Ramos (cell line): ENCODE results near the gene NEUROG1.

Source experiments
- in situ Hi-C: fragments of 300-500 bp; cut with MboI; formaldehyde crosslinking; loops from one replicate; pipeline ENCODE4 v1.14.3; 2022; ENCODE audit warnings: low sequenced_read_pairs; ENCODE audit not compliant: unreplicated experiment

NEUROG1 gene

DNA sequence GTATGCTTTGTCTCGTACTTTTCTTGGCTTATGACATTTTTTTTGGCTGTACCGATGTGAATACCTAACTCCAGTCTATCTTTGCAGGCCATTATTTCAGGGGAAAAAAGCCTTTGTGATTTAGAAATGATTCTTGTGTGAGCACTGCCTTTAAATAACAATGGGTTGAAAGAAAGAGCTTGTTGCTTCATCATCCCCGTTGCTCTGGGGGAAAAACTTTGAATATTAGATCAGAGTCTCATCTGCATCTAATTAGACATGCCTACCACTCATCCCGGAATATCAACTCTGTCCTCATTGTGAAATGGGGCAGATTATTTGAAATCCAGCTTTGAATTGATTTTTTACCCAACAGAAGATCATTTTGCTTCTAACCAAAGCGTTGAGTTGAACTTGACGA lies 29.5 kb upstream of the NEUROG1 start:
- in situ Hi-C loops, result no loop called here

DNA sequence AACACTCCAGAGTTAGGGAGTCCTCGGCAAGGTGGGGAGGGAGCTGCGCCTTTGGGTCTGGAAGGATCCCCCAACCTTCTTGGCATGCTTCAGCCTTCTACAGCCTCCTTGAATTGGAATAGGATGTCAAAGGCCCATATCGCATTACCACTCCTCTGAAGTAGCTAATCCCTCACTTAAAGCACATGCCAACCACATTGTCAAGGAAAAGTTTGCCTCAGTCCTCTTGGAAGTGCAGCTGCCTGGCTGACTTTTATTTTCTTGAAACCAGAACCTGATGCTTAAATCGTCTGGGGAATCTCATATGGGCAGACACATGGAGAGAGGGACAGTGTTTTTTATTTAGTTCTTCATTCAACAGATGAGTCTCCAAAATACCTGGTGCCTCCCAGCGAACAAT lies 28.6 kb upstream of the NEUROG1 start:
- in situ Hi-C loops, result loop anchor here (5.0 kb wide), 1 partner anchor 268 kb away; the partner anchor contains the start of gene SLC25A48

DNA sequence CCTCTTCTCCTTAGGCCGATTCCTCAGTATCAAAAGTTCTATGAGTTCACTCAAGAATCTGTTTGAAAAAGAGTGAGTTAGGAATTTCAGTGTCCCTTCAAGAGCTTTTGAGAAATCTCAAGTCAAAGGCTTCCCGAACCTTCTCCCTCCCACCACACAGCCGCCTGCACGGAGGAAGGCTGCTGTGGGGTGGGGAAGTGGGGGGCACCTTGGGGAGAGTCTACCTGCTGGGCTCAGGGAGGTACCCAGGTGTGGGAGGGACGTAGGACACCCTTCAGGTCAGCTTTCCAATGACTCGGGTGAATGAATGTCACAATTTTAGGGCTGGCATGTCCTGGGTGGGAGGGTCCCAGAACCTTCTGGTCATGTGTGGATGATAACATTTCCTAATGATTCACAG lies 25.5 kb upstream of the NEUROG1 start:
- in situ Hi-C loops, result loop anchor here (5.0 kb wide), 1 partner anchor 271 kb away; the partner anchor contains the start of gene SLC25A48

DNA sequence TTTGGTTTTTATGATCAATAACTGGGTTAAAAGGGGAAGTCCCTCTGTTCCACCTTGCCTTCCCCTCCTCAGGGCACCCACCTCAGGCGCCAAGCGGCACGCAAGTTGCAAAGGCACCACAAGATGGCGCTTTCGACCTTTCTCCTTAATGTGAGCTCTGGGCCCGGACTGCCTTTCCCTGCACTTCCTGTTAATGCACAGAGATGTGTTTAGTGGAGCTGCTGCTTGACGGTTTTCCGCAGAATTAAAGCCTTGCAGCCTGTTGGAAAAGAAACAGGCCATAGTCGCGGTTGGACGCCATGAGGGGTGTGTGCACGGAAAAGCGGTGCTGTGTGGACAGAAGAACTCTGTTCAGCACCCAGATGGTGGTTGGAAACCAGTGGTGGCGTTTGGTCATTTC lies 25.1 kb upstream of the NEUROG1 start:
- in situ Hi-C loops, result loop anchor here (5.0 kb wide), 1 partner anchor 271 kb away; the partner anchor contains the start of gene SLC25A48

DNA sequence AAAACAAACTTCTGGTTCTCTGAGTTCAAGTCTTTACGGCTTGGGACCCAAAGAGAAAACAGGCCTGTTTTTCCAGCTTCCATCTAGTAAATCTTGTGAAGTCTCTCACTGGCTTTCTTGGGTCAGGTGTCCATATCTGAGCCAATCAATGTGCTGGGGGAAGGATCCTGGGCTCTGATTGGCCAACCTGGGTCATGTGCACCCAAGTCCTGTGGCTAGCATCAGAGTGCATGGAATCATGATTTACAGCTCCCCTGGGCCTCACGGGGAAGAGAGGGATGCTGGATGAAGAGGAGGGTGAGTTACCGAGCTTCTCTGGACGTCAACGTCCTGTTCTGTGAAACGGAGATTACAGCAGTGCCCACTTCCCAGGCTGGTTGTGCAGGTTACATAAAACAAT lies 23.6 kb upstream of the NEUROG1 start:
- in situ Hi-C loops, result no loop called here

DNA sequence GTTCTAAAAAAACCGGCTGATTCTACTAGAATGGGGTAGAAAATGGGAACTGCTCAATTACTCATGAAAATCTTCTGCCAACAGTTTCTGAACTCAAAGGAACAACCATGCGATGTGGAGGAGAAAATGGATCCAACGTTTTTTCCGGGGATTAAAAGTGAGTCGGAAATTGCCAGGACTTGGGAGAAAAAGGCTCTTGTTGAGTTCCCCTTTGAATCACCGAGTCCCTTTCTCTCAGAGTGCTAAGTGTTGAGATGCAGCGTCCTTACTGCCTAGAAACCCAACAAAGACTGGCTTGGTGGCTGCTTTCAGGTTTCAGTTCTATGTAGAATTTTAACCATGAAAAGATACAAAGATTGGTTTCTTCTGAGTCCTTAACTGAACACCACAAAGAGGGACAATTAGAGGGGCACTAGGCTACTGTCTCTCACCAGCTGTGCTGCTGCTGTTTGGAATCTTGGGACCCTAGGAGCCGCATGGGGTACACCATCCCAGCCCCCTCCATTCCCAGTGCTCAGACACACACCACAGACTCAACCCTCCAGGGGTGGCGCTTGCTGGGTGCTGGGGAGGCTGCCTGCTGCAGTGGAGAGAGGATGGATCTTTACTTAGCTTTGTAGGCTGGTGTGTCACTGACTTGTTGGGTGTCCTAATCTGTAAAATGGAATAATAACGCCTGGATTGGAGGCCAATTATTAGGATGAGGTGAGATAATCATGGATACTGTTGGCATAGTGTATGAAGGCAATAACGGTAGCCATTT lies 21.5 kb upstream of the NEUROG1 start:
- in situ Hi-C loops, result no loop called here

DNA sequence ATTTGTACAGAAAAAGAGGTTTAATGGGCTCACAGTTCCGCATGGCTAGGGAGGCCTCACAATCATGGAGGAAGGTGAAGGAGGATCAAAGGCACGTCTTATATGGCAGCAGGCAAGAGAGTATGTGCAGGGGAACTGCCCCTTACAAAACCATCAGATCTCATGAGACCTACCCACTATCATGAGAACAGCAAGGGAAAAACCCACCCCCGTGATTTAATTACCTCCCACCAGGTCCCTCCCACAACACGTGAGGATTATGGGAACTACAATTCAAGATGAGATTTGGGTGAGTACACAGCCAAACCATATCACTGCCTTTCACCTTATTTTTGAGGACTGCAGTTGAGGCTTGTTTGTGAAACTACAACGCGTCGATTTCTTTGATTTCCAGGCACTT lies 20.9 kb upstream of the NEUROG1 start:
- in situ Hi-C loops, result no loop called here

DNA sequence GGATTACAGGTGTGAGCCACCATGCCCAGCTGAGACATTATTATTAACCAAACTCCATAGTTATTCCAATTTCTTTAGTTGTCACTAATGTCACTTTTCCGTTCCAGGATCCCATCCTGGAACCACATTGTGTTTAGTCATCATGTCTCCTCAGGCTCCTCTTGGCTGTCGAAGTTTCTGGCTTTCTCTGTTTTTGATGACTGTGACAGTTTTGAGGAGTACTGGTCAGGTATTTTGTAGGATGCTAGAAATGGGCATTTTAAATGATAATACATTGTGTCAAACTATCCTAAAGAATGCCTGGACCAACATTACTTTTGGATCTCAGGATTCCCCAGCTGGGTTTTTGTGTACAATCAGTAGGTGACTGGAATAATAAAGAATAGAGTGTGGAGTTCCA lies 19.8 kb upstream of the NEUROG1 start:
- in situ Hi-C loops, result no loop called here

DNA sequence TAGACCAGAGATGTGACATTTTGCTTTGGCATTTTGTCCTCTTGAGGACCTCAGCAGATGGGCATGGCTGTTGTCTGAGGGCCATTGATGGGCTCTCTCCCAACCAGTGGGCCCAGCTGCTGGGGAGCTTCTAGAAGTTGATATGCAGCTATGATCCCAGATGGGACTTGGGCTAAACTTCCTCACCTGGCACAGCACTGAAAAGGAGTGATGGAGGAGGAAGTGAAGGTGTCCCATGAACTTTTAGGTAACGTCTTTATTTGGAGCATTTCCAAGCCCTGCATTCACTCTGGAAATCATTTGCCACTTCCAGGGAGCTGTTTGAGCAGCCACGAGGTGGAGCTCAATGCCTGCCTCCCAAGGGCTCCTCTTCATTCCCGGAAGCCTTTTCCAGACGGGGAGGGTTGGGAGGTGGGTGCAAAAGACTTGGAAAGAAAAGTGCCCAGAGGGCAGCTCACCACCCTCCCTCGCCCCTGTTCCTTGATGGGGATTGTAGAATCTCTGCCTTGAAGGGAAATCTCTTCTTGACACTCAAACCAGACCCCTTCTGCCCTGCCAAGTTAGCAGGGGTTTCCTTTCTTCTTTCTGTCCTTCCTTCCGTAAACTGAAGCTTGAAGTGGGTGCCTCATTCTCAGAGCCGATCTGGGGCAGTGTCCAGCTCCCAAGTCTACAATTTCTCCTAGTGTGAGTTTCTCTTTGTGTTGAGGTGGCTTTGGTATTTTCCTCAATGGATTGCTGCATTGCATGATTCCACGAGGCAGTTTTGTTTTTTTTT lies 18.1 kb upstream of the NEUROG1 start:
- in situ Hi-C loops, result loop anchor here (5.0 kb wide), 1 partner anchor 97 kb away; no protein-coding TSS in a partner anchor

DNA sequence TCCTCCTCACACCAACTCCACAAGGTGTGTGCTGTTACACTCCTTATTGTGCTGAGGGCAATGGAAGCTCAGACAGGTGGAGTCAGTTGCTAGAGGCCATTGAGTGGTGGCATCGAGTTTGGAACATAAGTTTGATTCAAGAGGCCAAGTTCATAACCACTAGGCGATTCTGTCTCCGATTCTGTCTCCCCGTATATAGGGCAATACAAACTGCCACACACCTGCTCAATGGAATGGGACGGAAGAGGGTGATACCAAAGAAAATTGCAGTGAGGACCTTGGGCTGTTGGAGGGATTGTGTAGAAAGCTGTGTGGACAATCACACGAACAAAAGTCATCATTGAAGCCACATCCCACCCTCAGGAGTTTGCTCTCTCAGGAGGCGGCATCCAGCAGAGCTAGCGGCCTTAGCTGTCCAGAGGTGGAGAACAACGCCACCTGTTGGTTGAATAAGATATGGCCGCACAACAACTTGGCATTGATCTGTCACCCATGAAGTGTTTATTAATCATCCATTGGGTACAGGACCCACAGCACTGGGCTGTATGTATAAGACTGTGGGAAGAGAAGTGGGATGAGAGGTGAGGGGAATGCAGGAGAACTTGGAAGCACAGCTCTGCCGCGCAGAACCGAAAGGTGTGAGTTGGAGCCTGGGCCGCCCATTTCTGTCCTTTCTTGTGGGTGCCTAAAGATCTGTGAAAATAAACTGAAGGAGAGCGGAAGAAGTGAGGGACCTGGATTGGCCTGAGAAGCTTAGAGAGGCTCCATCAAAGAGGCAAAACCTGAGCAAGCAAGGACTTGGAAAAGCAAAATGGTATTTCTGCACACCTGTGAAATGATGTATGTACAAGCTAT lies 16.1 kb upstream of the NEUROG1 start:
- in situ Hi-C loops, result loop anchor here (5.0 kb wide), 1 partner anchor 95 kb away; no protein-coding TSS in a partner anchor

DNA sequence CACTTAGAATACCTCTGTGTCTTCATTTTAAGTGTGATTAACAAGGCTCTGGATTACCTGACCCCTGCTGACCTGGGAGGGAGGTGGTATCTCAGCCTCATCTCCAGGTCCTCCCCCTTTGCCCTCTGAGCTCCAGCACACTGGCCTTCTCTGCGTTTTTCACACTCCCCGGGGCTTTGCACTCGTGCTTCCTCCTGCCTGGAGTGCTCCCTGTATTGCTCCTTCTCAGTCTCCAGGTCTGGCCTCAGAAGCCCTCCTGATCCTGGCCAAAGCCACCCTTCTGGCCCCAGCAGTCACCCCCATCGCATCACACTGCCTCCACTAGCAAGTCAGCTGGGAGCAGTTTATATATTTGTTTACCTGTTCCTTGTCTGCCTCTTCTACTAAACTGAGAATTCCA lies 13.6 kb upstream of the NEUROG1 start:
- in situ Hi-C loops, result no loop called here

DNA sequence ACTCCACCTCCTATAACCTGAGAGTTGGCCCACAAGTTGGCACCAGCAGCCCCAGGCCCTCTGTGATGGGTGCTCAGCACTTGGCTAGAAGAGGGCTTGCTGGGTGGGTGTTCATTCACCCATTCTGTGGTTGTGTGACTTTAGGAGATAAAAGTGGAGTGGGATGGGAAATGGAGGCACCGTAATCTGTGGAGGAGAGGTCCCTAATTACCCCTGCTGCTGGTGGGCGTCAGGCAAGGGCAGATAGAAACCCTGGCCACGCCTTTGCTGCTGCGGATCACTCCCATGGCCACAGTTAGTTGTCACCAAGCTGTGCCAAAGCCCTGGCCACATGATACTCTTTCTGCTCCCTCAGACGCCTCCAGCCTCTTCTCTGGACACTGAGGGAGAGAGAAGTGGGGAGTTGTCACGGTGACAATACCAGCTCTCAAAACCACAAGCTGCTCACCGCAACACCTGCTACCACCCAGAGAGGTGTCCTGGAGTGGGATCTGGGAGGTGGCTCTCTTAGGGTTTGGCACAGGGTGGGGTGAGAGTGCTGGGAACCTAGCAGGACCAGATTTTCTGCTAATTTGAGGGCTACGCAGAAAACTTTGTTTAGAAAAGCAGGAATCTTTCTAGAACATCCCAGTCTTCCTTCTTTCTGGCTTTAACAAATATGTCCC lies 12.0 kb upstream of the NEUROG1 start:
- in situ Hi-C loops, result no loop called here

DNA sequence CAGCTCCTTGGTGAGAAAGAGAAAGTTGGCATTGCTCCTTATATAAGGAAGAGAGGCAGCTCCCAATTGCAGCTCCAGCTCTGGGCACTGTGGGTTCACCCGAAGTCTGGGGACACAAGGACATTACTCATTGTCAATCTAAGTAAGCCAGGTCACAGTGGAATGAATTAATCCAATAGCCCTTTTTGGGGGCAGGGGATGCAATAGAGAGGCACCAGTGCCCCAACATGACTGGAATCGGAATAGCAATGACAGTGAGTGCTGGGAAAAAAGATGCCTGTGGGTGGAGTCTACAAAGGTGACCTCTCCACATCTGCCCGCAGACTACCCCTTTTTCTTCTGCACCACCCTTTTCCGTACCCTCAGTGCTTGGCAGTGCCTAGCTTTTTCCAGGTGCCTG lies 11.1 kb upstream of the NEUROG1 start:
- in situ Hi-C loops, result no loop called here

DNA sequence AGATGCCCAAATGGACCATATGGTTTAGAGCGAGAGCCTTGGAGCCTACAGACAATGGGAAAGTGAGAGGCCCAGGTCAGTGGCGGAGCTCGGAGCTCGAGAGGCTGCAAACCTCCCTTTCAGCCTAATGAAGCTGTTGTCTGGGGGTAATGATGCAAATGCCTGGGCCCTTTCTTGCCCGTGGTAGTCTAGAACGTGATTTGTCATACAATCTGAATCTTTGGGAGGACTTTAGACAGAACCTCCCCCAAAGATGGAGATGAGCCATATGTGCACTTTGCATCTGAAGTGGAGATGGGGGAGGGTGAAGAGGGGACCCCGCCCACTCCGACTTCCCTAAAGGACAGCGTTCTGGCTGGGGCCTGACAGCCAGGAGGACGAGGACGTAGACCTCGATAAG lies 10.3 kb upstream of the NEUROG1 start:
- in situ Hi-C loops, result no loop called here

DNA sequence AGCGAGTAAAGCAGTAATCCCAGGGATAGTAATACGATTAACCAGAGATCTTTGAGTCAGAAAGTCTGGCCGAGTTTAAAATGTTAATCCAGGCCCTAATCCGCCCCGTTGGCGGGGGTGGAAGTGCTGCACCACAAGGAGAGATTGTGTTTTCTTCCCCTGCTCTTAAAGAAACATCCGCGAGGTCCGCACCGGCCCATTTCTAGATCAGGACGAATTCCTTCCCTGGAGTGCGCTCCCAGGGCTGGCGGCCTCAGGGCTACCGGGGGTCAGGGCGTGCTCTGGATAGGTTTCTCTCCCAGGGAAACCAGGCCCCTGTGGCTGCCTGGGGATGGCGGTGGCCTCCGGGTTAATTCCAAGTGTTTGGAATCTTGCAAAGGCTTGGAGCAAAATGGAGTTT lies 9.3 kb upstream of the NEUROG1 start:
- in situ Hi-C loops, result no loop called here

DNA sequence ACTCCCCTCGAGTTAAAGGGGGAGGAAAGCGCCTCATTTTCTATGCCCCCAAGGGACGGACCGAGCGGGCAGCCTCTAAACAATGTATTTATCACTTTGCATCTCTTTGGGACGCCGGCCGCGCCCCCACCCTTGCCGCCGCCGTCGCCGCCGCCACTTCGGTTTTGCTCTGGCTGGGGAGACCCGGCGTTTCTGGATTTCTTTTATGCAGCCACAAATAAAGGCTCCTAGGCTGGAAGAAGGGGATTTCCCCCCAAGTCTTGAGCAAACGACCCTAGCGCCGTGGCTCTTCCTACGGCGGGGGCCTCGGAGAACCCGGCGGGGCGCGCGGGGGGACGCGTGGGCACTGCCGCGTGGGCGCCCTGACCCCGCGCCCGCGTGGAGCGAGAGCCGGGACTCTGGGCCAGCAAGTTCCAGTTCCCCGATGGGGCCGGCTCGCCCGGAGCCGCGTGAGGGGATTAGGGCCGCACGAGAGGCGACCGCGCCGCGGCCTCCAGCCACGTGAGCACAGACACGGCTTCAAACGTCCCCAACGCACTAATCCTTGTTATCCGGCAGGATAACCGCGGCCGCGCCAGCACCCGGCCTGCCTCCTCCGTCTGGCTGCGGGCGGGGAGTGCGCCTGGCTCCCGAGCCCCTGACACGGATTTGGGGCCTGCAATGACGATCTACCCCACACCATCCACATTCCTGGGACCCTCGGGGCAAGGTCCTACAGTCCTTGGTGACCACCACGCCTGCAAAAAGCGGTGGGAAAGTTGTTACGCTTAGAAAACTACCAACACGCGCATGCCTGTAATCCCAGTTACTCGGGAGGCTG lies 7.9 kb upstream of the NEUROG1 start:
- in situ Hi-C loops, result no loop called here

DNA sequence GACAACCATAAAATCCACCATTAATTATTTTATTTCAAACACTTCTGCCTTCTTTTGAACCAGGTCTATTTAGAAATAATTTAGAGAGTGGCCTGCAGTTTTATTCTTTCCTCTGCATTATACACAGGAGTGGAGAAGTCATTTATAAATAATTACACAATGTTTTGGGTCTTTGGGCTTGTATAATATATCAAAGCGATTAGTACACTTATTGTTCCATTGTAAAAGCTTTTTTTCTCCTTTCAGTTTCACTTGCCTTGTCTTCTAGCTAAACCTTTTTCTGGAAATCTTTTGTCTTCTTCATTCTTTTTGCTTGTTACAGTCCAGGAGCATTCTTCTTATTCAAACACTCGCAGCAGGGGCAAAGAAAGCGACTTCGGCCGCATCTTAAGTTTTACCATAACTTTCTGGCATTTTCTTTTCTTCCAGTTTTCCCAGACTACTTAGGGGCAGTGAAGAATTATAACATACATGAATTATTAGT lies 7.3 kb upstream of the NEUROG1 start:
- in situ Hi-C loops, result no loop called here

DNA sequence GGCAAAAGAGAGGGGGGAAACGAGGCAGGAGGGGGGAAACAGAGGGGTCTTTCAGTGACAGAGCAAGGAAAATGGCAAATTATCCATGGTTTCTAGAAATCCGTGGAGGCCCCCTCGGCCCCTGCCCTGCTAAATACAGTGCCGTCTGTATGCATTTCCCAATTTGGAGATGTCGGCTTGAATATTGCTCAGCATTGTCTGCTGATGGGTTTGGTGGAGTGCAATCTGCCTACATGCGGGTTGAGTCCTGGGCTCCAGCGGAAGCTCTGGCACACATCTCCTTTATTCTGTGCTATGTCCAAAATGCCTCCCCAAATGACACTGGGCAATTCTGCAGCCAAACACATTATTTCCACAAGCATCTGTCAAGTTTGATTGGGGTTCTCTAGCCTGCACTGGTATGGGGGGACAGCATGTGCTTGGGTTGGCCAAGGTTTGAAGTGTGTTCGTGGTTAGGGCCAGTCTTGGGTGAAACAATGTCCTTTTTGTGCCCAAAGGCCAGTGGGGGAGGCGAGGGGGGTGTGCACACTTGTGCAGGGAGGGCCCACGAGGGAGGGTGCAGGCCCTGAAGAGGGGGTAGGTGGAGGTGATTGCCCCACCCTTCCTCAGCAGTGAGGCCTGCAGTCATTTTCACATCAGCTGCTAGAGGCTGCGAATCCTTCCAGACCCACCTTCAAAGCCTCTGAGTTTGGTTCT lies 6.2 kb upstream of the NEUROG1 start:
- in situ Hi-C loops, result no loop called here
